GM21367 (cell line): Measurements from ENCODE around the gene RHOG.
A peak's percentile ranks its signal among the peaks of the same experiment; 100 is the strongest.
"Not testable (repeated sequence)": the region's sequence is repeated elsewhere in the genome, so short reads cannot be mapped to it uniquely, and the experiment has no call there.

Source experiments
- ATAC-seq: cut with Tn5 transposase; IDR thresholded peaks from one replicate; pipeline ENCODE4 v1.9.1; 2021; ENCODE audit not compliant: unreplicated experiment

RHOG gene

DNA sequence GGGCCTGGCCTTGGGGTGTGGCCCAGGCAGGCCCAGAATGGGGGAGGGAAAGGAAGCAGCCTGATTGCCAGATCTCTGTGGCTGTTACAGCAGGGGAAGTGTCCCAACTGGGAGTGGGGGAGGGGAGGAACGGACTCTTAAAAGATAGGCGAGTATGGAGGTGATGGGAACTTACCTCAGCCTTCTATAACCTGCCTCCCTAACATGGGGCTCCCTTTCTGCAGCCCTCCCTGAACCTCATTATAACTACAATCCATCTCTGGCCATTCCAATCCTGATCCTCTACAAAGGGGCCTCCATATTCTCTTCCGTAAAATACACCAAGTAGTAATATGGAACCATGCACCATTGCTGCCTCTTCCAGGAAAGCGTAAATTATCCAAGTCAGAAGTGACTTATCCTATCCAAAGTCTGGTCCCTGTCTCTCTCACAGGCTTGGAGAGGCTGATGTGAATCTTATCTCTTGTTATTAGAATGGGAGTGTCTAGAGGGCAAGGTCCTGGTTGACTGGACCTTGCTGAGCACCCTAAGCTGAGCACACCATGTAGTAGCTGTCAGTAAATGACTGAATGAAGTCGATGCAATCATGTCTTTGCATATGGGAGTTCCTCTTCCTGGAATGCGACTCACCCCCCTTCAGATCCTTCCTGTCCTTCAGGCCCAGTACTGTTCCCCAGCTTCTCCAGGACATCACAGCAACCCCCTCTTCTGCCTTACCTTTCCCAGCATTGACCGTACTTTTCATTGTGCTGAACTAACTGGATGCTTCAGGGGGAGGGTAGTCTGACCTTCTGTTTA, 5.9 kb downstream of the RHOG start:
- no peak for ATAC-seq

DNA sequence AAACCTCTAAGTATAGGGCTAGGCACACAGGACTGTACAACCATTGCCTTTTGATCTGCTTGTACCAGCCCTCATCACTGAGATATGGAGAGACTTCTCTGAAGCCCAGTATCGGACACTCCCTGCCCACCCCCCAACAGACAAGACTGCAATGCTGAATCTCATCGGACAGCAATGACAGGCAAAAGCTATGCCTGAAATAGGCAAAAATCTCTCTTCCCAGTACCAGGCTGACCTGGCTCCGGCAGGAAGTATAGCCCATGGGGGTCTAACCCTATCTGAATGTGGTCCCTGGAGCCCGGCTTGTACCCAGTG, 6.5 kb downstream of the RHOG start:
- ATAC-seq: no peak

- no peak for ATAC-seq
Observed at GRCh38 chr11:3833449-3833848, 7.3 kb downstream of the RHOG start.

DNA sequence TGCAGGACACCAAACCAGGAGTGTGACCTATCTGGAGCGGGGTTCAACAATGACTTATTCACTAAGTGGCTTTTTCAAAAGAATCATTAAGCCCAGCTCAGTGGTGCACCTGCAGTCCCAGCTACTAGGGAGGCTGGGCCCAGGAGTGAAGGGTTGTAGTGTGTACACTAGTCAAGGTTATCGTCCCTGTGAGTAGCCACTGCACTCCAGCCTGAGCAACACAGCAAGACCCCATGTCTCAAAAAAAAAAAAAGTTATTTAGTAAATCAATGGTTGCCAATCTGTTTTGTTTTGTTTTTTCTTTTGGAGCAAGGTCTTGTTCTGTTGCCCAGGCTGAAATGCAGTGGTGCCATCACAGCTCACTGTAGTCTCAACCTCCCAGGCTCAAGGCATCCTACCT, 7.9 kb downstream of the RHOG start:
- no peak for ATAC-seq

- ATAC-seq: no peak
Observed at GRCh38 chr11:3831378-3832239, 9.2 kb downstream of the RHOG start.

GRCh38 chr11:3830730-3831129, 10.0 kb downstream of the RHOG start:
- no peak for ATAC-seq

DNA sequence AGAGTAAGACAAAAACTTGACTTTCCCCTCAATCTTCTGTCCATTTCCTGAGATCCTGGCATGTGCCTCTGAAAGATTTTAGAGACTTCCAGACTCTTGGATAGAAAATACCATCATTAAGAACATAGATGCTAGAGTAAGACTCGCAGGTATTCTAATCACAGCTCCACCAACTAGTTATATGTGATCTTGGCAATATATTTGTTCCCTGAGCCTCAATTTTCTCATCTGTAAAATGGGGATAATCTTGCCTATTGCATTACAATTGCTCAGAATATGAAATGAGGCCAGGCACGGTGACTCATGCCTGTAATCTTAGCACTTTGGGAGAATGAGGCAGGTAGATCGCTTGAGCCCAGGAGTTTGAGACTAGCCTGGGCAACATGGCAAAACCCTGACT, 10.7 kb downstream of the RHOG start:
- no peak for ATAC-seq

GRCh38 chr11:3827434-3828186, 13.1 kb downstream of the RHOG start:
- no peak for ATAC-seq

- ATAC-seq: no peak
Observed at GRCh38 chr11:3826721-3827120, 14.0 kb downstream of the RHOG start.

GRCh38 chr11:3825473-3826154, 15.1 kb downstream of the RHOG start:
- ATAC-seq: no peak

DNA sequence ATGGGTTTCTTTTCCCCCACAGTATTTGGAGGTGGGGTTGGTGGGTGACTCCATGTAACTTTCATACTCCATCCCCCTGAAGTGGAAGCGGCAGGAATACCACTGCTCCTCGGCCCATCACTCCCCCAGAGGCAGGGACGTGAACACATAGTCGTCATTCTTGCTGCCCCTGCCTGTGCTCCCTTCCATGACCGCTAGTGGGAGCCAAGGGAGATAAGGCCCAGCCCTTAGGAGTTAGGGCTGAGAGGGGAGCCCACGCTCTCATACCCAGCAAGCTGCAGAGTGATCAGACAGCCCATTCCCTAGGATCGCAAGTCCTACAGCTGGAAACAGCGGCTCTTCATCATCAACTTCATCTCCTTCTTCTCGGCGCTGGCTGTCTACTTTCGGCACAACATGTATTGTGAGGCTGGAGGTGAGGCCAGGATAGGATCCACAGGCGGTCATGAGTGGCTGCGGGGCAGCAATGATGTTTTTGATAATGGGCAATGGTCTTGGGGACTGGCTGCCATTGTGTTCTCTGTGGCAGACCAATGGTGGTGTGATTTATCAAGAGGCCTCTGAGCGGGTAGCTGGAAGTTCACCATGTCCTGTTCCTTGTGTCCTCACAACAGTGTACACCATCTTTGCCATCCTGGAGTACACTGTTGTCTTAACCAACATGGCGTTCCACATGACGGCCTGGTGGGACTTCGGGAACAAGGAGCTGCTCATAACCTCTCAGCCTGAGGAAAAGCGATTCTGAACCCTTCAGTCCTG, 15.9 kb downstream of the RHOG start:
- ATAC-seq: peak; percentile 80

DNA sequence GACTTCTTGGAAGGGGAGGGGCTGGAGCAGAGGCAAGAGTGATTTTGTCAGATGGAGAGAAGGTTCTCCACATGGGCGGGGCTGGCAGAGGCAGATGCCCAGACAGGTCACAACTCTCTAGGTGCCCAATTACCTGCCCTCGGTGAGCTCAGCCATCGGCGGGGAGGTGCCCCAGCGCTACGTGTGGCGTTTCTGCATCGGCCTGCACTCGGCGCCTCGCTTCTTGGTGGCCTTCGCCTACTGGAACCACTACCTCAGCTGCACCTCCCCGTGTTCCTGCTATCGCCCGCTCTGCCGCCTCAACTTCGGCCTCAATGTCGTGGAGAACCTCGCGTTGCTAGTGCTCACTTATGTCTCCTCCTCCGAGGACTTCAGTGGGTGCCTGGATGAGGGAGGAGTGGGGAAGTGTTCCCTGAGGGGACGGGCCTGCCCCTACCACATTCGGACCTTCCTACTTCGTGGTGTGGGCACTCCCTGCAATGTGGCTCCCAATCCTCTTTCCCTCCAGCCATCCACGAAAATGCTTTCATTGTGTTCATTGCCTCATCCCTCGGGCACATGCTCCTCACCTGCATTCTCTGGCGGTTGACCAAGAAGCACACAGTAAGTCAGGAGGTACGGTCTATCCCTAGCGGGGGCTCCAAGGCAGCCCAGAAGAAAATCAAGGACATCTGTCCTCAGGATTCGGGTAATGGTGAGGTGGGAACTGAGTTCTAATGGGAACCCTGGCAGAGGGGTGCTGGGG, 16.8 kb downstream of the RHOG start:
- no peak for ATAC-seq

GRCh38 chr11:3823303-3823702, 17.5 kb downstream of the RHOG start:
- ATAC-seq: no peak

DNA sequence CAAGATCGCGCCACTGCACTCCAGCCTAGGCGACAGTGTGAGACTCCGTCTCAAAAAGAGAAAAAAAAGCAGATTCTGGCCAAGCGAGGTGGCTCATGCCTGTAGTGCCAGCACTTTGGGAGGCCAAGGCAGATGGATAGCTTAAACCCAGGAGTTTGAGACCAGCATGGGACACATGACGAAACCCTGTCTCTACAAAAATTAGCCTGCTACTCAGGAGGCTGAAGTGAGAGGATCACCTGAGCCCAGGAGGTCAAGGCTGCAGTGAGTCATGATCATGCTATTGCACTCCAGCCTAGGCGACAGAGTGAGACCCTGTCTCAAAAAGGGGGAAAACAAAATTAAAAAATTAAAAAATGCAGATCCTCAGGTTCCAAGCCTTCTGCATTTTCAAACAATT, 18.4 kb downstream of the RHOG start:
- ATAC-seq: no peak

DNA sequence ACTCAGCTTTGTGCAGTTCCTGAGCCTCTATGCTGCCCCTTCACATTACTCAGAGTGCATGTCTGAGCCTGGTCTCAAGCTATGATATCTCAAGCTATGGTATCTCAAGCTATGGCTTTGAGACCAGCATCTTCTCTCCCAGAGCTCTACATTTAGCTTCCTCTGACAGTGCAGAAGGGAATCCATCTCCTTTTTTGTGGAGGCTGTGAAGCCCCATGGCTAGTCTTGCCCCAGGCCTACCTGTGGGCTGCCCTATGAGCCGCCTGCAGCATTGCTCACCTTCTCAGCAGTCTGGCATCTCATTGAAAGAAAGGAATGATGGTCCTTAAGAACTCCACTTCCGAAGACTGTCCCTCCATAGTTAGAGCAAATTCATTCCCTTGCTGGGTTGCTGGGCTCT, 19.8 kb downstream of the RHOG start:
- ATAC-seq: no peak

DNA sequence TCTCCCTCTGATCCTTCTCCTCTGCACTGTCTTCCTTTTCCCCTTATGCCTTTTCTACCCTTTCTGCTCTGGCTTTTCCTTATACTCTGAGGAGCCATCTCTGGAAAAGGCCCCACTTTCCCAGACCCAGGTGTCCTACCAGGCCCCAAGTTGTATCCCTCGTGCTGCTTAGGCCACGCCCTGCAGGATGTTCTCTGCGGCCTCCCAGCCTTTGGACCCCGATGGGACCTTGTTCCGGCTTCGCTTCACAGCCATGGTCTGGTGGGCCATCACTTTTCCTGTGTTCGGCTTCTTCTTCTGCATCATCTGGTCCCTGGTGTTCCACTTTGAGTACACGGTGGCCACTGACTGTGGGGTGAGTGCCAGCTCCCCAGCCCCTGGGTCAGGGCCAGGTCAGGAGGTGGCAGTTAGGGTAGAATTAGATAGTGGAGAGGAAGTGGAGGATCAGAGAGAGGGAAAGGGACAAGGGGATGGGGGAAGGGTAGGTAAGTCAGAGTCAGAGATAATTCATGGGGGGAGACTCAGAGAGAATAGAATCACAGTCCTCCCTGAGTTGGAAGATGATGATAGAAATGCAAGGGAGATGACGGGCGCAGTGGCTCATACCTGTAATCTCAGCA, 23.5 kb downstream of the RHOG start:
- no peak for ATAC-seq

DNA sequence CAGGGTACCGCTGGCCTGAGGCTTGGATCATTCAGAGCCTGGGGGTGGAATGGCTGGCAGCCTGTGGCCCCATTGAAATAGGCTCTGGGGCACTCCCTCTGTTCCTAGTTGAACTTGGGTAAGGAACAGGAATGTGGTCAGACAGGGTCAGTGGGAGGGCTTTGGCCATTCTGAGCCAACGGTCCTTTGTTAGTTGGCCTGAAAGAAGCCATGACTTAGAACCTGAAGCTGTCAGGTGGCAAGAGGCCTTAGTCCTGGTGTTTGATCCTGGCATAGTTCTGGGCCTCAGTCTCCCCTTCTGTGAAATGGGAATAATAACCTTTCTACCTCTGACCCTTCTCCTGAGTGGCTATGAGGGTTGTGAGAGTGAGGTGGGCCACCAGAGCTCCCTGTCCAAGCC, 24.1 kb downstream of the RHOG start:
- no peak for ATAC-seq

- no peak for ATAC-seq
Observed at GRCh38 chr11:3815845-3816244, 24.9 kb downstream of the RHOG start.

- not testable (repeated sequence) for ATAC-seq
Observed at GRCh38 chr11:3814832-3815231, 25.9 kb downstream of the RHOG start.
